Fibroblast of the aortic adventitia (primary cell): ENCODE data around the gene DNAL4. TPM values are rescaled to one million over a fixed set of nuclear protein-coding genes. Genes with fewer than 3 reads are reported as not detected.

ENCODE experiments used
- DNase-seq: peaks from one replicate; pipeline ENCODE4 v3.0.0-alpha.2; 2010; ENCODE audit warnings: low read depth
- H3K4me3 ChIP-seq: 2 replicates; pipeline ENCODE4 v1.5.1; 2011; ENCODE audit warnings: low read depth, mild to moderate bottlenecking, control low read depth, low read length, moderate library complexity
- CTCF ChIP-seq: IDR thresholded peaks from 2 replicates; pipeline ENCODE4 v1.5.1; 2011; ENCODE audit warnings: mild to moderate bottlenecking, low read length, control low read depth, inconsistent platforms; ENCODE audit not compliant: insufficient read depth
- total RNA-seq: library from RNA; depleted of rRNA; stranded (reverse); fragments of >200 nt; gene quantifications from 2 replicates; pipeline ENCODE4 v1.2.3, GENCODE V29; 2012; ENCODE audit warnings: low replicate concordance

The DNAL4 gene
- total RNA-seq, 1 donor: 11.0 TPM

DNA sequence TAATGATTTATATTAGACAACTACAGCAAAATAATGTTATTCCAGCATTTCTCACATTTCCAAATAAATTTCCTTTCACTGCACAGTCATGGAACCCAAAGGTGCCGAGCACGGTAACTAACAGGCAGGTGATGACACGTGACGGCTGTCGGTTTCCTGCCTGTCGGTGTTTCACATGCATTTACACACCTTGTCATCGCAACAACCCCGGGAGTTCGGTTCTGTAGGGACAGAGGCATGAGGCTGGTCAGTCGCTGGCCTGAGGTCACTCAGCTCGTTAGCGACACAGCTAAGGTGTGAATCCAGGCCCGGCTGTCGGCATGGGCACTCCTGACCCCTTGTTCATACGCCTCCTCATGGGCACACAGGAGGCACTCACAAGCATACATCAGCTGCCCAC is 9.9 kb downstream of the DNAL4 start:
- H3K4me3 ChIP-seq: no peak overlapping the region
- DNase-seq: no peak
- TF ChIP-seq CTCF: no peak

DNA sequence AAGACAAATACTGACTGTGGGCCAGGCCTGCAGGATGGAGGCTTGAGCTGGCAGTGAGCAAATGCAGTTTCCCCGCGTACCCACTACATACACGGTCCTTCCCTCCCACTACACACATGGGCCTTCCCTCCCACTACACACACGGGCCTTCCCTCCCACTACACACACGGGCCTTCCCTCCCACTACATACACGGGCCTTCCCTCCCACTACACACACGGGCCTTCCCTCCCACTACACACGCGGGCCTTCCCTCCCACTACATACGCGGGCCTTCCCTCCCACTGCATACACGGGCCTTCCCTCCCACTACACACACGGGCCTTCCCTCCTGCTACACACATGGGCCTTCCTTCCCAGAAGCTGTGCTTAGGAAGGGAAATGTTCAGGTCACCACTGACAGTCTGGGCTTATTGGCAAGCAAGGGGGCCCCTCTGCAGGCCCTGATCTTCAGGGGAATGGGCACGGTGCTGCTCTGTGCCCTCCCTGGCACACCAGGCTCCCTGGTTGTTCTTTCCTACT is 10.8 kb downstream of the DNAL4 start:
- no peak for DNase-seq
- H3K4me3 ChIP-seq: no peak overlapping the region
- TF ChIP-seq CTCF: no peak

DNA sequence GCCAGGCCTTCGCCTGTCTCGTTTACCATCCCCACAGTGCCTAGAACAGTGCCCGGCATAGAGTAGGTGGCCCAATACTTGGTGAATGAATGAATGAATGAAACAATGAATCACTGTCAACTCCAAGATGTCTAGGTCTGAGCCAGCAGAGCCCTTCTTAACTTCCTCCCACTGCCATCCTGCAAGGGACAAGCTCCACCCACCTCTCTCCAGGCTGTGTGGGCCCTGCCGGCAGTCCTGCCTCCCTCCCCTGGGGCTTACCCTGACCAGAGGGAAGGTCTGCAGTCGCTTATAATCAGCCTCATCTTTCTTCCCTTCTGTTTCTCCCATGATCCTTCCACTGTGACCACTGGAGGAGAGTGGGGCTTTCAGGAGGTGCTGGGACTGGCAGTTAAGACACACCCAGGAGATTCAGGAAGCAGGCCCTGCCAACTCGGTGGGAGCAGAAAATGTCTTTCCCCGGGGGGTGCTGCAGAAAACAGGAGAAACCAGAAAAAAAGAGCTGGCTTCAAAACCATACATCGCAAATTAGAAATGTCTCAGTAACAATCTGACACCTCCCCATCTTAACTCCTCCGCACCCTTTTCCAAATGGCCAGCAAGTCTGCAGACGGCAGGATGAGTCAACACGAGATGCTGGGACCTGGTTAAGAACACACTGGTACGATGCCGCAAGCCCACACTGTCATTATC is 11.4 kb downstream of the DNAL4 start:
- peak; percentile 51 for DNase-seq
- TF ChIP-seq CTCF: no peak
- no peak overlapping the region for H3K4me3 ChIP-seq

- no peak for DNase-seq
- no peak for TF ChIP-seq CTCF
- no peak overlapping the region for H3K4me3 ChIP-seq
These were observed 12.9 kb downstream of the DNAL4 start for GRCh38 chr22:38781033-38781432.

DNA sequence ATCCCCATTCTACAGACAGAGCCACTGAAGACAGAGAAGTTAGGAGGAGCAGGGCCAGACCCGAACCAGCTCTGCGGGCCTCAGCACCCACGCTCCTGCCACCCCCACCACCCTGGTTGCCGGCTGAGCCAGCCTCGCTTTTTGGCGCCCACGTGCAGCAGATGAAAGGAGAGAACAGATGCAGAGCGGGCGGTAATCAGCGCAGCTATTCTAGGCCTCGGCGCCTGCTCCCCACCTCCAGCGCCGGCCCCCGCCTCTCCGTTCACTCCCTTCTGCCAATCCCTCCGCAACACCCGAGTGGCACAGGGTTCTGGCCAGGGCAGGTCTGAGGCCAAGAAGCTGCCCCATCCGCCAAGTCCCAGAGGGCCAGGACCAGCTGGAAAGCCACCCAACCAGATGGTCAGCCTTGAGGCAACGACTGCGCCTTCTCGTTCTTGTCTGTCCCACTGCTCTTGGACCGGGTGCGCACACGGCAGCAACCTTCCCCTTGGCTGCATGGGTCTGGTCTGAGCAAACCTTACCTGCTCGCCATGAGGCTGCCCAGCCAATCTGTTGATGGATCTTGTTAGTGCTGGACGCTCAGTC is 16.8 kb downstream of the DNAL4 start:
- no peak for TF ChIP-seq CTCF
- H3K4me3 ChIP-seq: no peak overlapping the region
- DNase-seq: no peak

- TF ChIP-seq CTCF: no peak
- no peak for DNase-seq
- no peak overlapping the region for H3K4me3 ChIP-seq
These were observed 17.9 kb downstream of the DNAL4 start for GRCh38 chr22:38776086-38776485.
